Activated T-cell treated with anti-CD3 and anti-CD28 coated beads, Interleukin-2, amount 50 U/mL, for 72 hours (primary cell): Measurements from ENCODE around the gene CACNA2D4. TPM values are rescaled to one million over a fixed set of nuclear protein-coding genes. Genes with fewer than 3 reads are reported as not detected.

Experiments used
- ATAC-seq, 2 donors: fragments of 150-1000 bp; cut with Tn5 transposase; replicated peaks in 1 of 2; 2 replicates each; pipeline ENCODE4 v1.10.0; 2021; ENCODE audit warnings: moderate library complexity in 2 of 2, mild to moderate bottlenecking in 1 of 2
- DNase-seq, 2 donors: peaks; one replicate each; pipeline ENCODE4 v3.0.0; 2021 to 2022; ENCODE audit warnings: mixed read lengths in 1 of 2
- H3K27ac Mint-ChIP-seq: one replicate; pipeline ENCODE4 v1.8.0; 2022; ENCODE audit warnings: mild to moderate bottlenecking, moderate library complexity, mixed read lengths
- H3K27me3 Mint-ChIP-seq: one replicate; pipeline ENCODE4 v1.8.0; 2022; ENCODE audit warnings: low read depth, mixed read lengths
- H3K36me3 Mint-ChIP-seq, 2 donors: one replicate each; pipeline ENCODE4 v1.8.0; 2022; ENCODE audit warnings: mixed read lengths in 2 of 2, mild to moderate bottlenecking in 1 of 2; ENCODE audit not compliant: insufficient read depth in 2 of 2
- H3K4me1 Mint-ChIP-seq: one replicate; pipeline ENCODE4 v1.8.0; 2022; ENCODE audit warnings: low read depth, mixed read lengths
- H3K4me3 Mint-ChIP-seq, 2 donors: one replicate each; pipeline ENCODE4 v1.8.0; 2022; ENCODE audit warnings: mild to moderate bottlenecking in 2 of 2, mixed read lengths in 2 of 2, moderate library complexity in 2 of 2
- H3K9me3 Mint-ChIP-seq, 2 donors: one replicate each; pipeline ENCODE4 v1.8.0; 2022; ENCODE audit warnings: mixed read lengths in 2 of 2
- total RNA-seq, 2 donors: library from RNA; stranded (reverse); gene quantifications; one replicate each; pipeline ENCODE4 v1.2.3, GENCODE V29; 2022

The CACNA2D4 gene
- total RNA-seq, 2 donors from 2014 or later = 6.0 to 7.2 TPM

GRCh38 chr12:1816730-1817348 lies 101.6 kb downstream of the CACNA2D4 start:
- H3K4me1 Mint-ChIP-seq = peaks cover 5% of the 10 kb centered on the region
- no peak overlapping the region for H3K4me3 Mint-ChIP-seq
- DNase-seq = no peak
- ATAC-seq = no peak
- peaks cover 12% of the 10 kb centered on the region for H3K27me3 Mint-ChIP-seq
- H3K9me3 Mint-ChIP-seq = no peaks in the 10 kb centered on the region
- H3K36me3 Mint-ChIP-seq = no peaks in the 10 kb centered on the region
- no peak overlapping the region for H3K27ac Mint-ChIP-seq

DNA sequence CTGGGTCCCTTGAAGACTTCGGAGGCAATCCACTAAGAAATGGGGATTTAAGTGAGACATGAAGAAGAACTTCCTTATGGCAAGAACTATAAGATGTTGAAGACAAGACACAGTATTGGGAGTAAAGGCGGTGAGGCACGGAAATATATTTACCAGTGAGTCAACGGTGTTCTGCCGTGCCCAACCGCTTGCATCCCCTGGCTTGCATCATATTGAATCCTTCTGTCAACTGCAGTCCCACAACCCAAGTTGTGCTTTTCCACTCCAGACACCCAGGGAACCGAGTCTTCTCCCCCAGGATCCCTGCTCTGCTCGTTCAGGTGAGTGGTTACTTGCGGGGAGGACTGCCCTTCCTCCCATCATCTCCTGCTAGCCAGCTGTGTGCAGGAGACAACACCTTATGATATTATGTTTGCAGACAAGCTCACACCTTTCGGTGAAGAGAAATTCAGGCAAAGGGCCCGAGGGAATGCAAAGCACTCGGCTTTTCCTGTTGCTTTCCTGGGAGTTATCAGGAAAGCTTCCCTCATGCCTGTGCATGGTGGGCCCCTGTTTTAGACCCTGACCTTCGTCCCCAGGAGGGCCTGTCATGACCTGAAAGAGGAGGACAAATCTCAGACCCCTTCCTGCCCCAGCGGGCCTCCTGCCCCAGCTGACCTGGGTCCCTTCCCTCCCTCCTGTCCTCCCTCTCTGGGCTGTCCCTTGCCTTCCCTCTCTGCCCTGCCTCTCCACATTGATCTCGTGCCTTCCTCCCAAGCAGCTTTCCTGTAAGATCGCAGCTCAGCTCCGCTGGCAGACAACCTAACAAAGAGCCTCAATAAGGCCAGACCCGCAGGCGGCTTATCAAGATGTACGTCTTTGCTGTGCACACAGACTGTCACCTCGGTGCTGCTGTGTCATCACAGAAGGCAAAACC lies 102.4 kb downstream of the CACNA2D4 start:
- H3K4me1 Mint-ChIP-seq = peaks cover 5% of the 10 kb centered on the region
- DNase-seq (no peak), ATAC-seq (no peak)
- H3K4me3 Mint-ChIP-seq = no peak overlapping the region
- H3K36me3 Mint-ChIP-seq = no peaks in the 10 kb centered on the region
- no peak overlapping the region for H3K27ac Mint-ChIP-seq
- no peaks in the 10 kb centered on the region for H3K9me3 Mint-ChIP-seq
- H3K27me3 Mint-ChIP-seq = peaks cover 10% of the 10 kb centered on the region

- ATAC-seq (no peak), DNase-seq (no peak)
- no peaks in the 10 kb centered on the region for H3K9me3 Mint-ChIP-seq
- no peak overlapping the region for H3K27ac Mint-ChIP-seq
- H3K36me3 Mint-ChIP-seq = no peaks in the 10 kb centered on the region
- H3K27me3 Mint-ChIP-seq = peaks cover under 1% of the 10 kb centered on the region
- no peak overlapping the region for H3K4me3 Mint-ChIP-seq
- peaks cover 3% of the 10 kb centered on the region for H3K4me1 Mint-ChIP-seq
These were observed 103.3 kb downstream of the CACNA2D4 start for GRCh38 chr12:1815108-1815507.

DNA sequence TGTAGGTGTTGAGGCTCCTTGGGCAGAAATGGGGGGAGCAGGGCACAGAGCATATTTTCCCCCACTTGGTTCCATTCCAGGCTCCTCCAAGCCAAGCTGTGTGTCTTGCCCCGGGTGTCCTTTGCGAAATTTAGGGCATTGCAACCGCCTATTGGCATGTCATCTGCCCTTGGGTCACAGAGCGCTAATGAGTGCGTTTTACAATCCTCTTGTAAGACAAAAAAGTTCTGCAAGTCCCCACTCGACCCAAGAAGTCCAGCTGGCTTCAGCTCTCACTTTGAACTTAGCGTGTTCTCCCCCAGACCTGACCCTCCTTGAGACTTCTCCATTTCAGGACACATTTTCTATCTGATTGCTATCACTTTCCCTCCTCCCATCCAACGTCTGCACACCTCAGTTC lies 104.2 kb downstream of the CACNA2D4 start:
- H3K27ac Mint-ChIP-seq = no peak overlapping the region
- no peak overlapping the region for H3K4me3 Mint-ChIP-seq
- peaks cover 7% of the 10 kb centered on the region for H3K4me1 Mint-ChIP-seq
- H3K36me3 Mint-ChIP-seq = no peaks in the 10 kb centered on the region
- H3K9me3 Mint-ChIP-seq = no peaks in the 10 kb centered on the region
- ATAC-seq (no peak), DNase-seq (no peak)
- H3K27me3 Mint-ChIP-seq = no peaks in the 10 kb centered on the region

GRCh38 chr12:1812650-1813302 lies 105.7 kb downstream of the CACNA2D4 start:
- no peak overlapping the region for H3K27ac Mint-ChIP-seq
- no peaks in the 10 kb centered on the region for H3K36me3 Mint-ChIP-seq
- no peaks in the 10 kb centered on the region for H3K27me3 Mint-ChIP-seq
- ATAC-seq (peak in 1 of 2 donors; percentile 40), DNase-seq (no peak)
- peak overlapping the region; percentile 20 to 26 for H3K4me3 Mint-ChIP-seq
- peaks cover 7% of the 10 kb centered on the region for H3K4me1 Mint-ChIP-seq
- no peaks in the 10 kb centered on the region for H3K9me3 Mint-ChIP-seq

GRCh38 chr12:1811948-1812291 lies 106.5 kb downstream of the CACNA2D4 start:
- Mint-ChIP-seq H3K27me3 (no peaks in the 10 kb centered on the region), H3K4me1 (peaks cover 7% of the 10 kb centered on the region), H3K36me3 (no peaks in the 10 kb centered on the region), H3K9me3 (no peaks in the 10 kb centered on the region), H3K27ac (no peak overlapping the region), H3K4me3 (peak overlapping the region in 1 of 2 donors; percentile 67)
- no peak for ATAC-seq
- no peak for DNase-seq

GRCh38 chr12:1811281-1811947 lies 107.0 kb downstream of the CACNA2D4 start:
- peak; percentile 68 to 72 for ATAC-seq
- Mint-ChIP-seq H3K36me3 (no peaks in the 10 kb centered on the region), H3K4me1 (peaks cover 7% of the 10 kb centered on the region), H3K27me3 (no peaks in the 10 kb centered on the region), H3K27ac (peak overlapping the region; percentile 1), H3K4me3 (peak overlapping the region; percentile 18 to 67), H3K9me3 (no peaks in the 10 kb centered on the region)
- DNase-seq = peak; percentile 36 to 44

GRCh38 chr12:1810931-1811280 lies 107.5 kb downstream of the CACNA2D4 start:
- Mint-ChIP-seq H3K9me3 (no peaks in the 10 kb centered on the region), H3K27ac (no peak overlapping the region), H3K36me3 (no peaks in the 10 kb centered on the region), H3K27me3 (no peaks in the 10 kb centered on the region), H3K4me1 (peaks cover 7% of the 10 kb centered on the region), H3K4me3 (peak overlapping the region; percentile 18 to 67)
- ATAC-seq (no peak), DNase-seq (no peak)

DNA sequence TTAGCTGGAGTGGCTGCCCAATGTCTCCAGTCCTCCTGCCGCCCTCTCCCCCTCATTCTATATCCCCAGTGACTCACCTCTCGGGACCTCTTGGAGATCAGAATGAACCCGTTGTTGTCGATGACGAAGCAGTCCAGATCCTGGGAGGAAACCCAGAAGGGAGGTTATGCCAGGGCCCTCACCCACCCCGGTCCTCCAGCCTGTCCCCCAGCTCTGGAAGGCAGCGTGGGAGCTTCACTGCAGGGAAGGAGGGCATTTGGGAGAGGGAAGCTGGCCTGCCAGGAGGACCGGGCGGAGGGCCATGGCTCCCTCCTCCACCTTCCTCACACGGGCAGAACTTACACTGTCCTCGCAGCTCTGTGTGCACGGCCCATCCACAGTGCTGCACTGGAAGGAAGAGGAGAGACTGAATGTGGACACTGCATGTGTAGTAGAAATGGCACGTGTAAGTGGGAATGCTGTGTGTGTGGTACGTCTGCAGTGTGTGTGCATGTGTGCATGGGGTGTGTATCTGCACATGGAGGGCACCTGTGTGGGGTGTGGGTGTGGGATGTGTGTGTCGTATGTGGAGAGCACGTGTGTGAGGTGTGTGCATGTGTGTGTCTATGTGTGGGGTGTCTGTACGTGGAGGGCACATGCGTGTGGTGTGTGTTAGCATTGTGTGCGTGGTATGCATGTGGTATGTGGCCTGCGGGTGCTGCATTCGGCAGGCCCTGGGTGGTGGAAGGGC lies 108.1 kb downstream of the CACNA2D4 start:
- H3K9me3 Mint-ChIP-seq = no peaks in the 10 kb centered on the region
- H3K4me1 Mint-ChIP-seq = peaks cover 7% of the 10 kb centered on the region
- ATAC-seq (no peak), DNase-seq (no peak)
- H3K4me3 Mint-ChIP-seq = peak overlapping the region; percentile 18 to 67
- H3K27me3 Mint-ChIP-seq = no peaks in the 10 kb centered on the region
- H3K36me3 Mint-ChIP-seq = no peaks in the 10 kb centered on the region
- peak overlapping the region; percentile 55 for H3K27ac Mint-ChIP-seq

DNA sequence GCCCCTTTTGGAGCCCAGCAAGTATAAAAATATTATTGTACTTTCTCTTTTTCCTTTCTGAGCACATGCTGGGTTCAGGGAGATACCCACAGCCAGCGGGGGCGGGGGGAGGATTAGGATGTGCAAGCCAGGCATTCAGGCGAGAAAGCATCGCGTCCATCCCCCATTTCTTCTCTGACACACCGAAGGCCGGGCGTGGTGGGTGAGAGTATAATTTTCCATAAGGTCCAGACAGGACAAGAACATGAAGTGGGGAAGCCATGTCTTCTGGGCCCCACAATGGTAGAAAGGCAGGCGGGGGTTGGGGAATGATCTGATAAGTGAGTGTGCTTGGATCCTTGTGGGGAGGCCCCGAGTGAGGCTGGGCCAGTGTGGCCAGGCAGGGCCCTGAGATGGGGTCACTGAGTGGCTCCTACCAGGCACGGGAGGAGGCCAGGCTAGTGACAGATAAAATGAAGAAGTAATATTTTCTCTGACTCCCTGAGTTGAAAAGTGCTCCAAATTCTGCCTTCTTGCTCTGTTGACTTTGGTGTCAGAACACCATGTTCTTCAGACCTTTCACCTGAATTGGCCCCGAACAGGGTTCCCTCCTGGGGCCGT lies 108.8 kb downstream of the CACNA2D4 start:
- no peaks in the 10 kb centered on the region for H3K36me3 Mint-ChIP-seq
- no peaks in the 10 kb centered on the region for H3K9me3 Mint-ChIP-seq
- no peak overlapping the region for H3K4me3 Mint-ChIP-seq
- H3K27ac Mint-ChIP-seq = peak overlapping the region; percentile 55
- H3K4me1 Mint-ChIP-seq = peaks cover 9% of the 10 kb centered on the region
- ATAC-seq (no peak), DNase-seq (no peak)
- H3K27me3 Mint-ChIP-seq = no peaks in the 10 kb centered on the region

- DNase-seq = no peak
- Mint-ChIP-seq H3K4me3 (no peak overlapping the region), H3K9me3 (peaks cover 0 to 1% of the 10 kb centered on the region in 2 donors), H3K27ac (peak overlapping the region; percentile 12), H3K36me3 (no peaks in the 10 kb centered on the region), H3K4me1 (peaks cover 15% of the 10 kb centered on the region), H3K27me3 (no peaks in the 10 kb centered on the region)
- ATAC-seq = no peak
These were observed 109.5 kb downstream of the CACNA2D4 start for GRCh38 chr12:1808798-1809480.
